Measurements from ENCODE around the gene SPATA9. TPM values are rescaled to one million over a fixed set of nuclear protein-coding genes. Genes with fewer than 3 reads are reported as not detected.

Gene SPATA9
- total and polyA plus RNA-seq, 7 donors = 0.36 to 1.1 TPM; not detected in 5

DNA sequence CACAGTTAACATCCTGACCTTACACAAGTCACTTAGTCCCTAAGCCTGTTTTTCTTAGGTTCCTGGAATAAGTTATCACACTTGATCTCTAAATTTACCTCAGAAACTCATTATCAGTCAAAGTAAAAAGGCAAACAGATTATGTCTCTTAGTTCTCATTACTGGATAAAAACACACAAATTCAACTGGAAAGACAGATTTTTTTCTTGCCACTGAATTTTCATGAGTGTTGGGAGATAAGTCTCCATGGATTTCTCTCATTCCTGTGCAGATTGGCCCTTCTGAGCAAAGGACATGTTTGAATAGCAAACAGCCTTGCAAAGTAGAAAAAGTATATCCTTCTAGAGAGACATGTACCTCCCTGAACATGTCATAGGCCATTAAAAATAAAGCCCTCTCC, 10.2 kb downstream of the SPATA9 start:
- intact Hi-C loops (cut with DNase I) = loop anchor here (5.0 kb wide), 1 partner anchor 100 kb away; no protein-coding TSS in a partner anchor
- TF ChIP-seq POLR2AphosphoS5 (IDR thresholded peaks at IDR 0.05) (no peak), POLR2A (IDR thresholded peaks at IDR 0.05) (no peak), EP300 (IDR thresholded peaks at IDR 0.05) (no peak)
- TF ChIP-seq, protein P1, sequence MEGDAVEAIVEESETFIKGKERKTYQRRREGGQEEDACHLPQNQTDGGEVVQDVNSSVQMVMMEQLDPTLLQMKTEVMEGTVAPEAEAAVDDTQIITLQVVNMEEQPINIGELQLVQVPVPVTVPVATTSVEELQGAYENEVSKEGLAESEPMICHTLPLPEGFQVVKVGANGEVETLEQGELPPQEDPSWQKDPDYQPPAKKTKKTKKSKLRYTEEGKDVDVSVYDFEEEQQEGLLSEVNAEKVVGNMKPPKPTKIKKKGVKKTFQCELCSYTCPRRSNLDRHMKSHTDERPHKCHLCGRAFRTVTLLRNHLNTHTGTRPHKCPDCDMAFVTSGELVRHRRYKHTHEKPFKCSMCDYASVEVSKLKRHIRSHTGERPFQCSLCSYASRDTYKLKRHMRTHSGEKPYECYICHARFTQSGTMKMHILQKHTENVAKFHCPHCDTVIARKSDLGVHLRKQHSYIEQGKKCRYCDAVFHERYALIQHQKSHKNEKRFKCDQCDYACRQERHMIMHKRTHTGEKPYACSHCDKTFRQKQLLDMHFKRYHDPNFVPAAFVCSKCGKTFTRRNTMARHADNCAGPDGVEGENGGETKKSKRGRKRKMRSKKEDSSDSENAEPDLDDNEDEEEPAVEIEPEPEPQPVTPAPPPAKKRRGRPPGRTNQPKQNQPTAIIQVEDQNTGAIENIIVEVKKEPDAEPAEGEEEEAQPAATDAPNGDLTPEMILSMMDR (IDR thresholded peaks at IDR 0.05) = no peak
- no peak overlapping the region for H3K27ac ChIP-seq
- DNase-seq = no peak
- no peaks in the 10 kb centered on the region for H3K36me3 ChIP-seq
- peaks cover 0 to 29% (median 22%) of the 10 kb centered on the region in 4 donors for H3K4me1 ChIP-seq
- H3K4me3 ChIP-seq = no peak overlapping the region
- no peaks in the 10 kb centered on the region for H3K27me3 ChIP-seq
- H3K9me3 ChIP-seq = no peaks in the 10 kb centered on the region

DNA sequence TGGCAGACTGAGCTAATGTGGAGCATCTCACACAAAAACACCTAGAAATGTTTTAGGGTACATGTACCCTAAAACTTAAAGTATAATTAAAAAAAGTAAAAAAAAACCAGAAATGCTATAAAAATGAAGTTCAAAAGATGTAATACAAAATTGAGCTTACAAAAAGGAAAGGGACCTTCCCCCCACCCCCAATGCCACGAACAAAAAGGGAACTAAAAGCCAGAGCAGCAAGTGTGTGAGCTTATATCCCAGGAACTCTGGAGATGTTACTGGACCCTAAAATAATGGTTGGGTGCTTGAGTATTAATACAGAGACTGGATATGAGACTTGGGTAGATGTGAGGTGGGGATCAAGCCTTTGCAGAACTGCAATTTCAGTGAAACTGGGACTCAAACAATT, 11.0 kb downstream of the SPATA9 start:
- H3K4me1 ChIP-seq = peaks cover 0 to 29% (median 23%) of the 10 kb centered on the region in 4 donors
- no peaks in the 10 kb centered on the region for H3K27me3 ChIP-seq
- H3K9me3 ChIP-seq = no peaks in the 10 kb centered on the region
- no peak for DNase-seq
- TF ChIP-seq, protein P1 (IDR thresholded peaks at IDR 0.05) = no peak
- no peak for TF ChIP-seq POLR2A (IDR thresholded peaks at IDR 0.05)
- no peak for TF ChIP-seq POLR2AphosphoS5 (IDR thresholded peaks at IDR 0.05)
- TF ChIP-seq EP300 (IDR thresholded peaks at IDR 0.05) = no peak
- no peak overlapping the region for H3K27ac ChIP-seq
- intact Hi-C loops (cut with DNase I) = loop anchor here (5.0 kb wide), 1 partner anchor 100 kb away; no protein-coding TSS in a partner anchor
- H3K36me3 ChIP-seq = no peaks in the 10 kb centered on the region
- no peak overlapping the region for H3K4me3 ChIP-seq
- 67 to 94% methylated on average over 1 of the region's 1 CpG for WGBS, 2 donors

DNA sequence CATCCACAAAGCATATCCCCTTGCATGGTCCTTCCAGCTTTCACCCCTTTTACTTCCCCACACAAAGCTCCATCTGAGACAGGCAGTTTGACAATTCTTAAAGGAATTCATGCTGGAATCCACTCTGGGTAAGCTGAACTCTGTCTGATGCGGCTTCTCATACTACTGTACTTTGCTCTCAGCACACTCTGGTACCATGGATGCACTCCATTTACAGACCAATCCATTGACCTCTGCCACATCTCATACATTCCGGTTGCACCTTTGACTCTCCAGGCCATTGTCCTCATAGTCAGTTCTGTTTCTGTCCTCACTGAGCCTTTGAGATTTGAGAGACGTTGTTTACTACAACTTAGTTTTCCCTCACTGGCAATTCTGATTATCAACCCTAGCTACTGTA, 12.2 kb downstream of the SPATA9 start:
- Histone ChIP-seq H3K27ac (peak overlapping the region; percentile 69 to 89 (median 78)), H3K9me3 (no peaks in the 10 kb centered on the region), H3K4me1 (peaks cover 0 to 32% (median 23%) of the 10 kb centered on the region in 4 donors), H3K36me3 (no peaks in the 10 kb centered on the region), H3K4me3 (no peak overlapping the region), H3K27me3 (no peaks in the 10 kb centered on the region)
- TF ChIP-seq, protein P1 (IDR thresholded peaks at IDR 0.05) = no peak
- TF ChIP-seq POLR2A (IDR thresholded peaks at IDR 0.05) (no peak), POLR2AphosphoS5 (IDR thresholded peaks at IDR 0.05) (no peak), EP300 (IDR thresholded peaks at IDR 0.05) (no peak)
- no peak for DNase-seq
- intact Hi-C loops (cut with DNase I) = loop anchor here (5.0 kb wide), 1 partner anchor 102 kb away; no protein-coding TSS in a partner anchor
- 93 to 96% methylated on average over 3 of the region's 3 CpGs for WGBS, 2 donors

DNA sequence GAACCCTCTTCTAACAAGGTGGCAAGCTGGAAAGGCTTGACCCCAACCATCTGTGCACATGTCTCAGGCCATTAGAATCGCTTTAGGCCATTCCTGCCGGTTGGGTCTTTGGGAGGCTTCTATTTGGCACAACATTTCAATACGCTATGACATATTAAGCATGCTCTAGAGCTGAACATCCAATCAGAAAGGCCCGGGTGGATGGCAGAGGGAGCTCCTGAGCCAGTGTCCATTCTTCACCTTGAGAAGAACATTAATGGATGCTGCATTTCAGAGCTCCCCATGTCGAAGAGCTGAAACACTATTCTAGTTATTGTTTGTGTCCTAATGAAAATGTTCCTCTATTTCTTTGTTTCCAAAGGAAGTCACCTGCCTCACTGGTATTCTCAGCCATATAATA, 12.8 kb downstream of the SPATA9 start:
- 91% methylated on average over 5 of the region's 5 CpGs for WGBS, 2 donors
- Histone ChIP-seq H3K27me3 (no peaks in the 10 kb centered on the region), H3K27ac (peak overlapping the region; percentile 69 to 89 (median 78)), H3K36me3 (no peaks in the 10 kb centered on the region), H3K9me3 (no peaks in the 10 kb centered on the region), H3K4me1 (peaks cover 0 to 32% (median 24%) of the 10 kb centered on the region in 4 donors), H3K4me3 (no peak overlapping the region)
- DNase-seq = no peak
- intact Hi-C loops (cut with DNase I) = loop anchor here (2.0 to 5.0 kb wide), 5 partner anchors 61 to 292 kb away; partner anchors contain the start of genes ELL2, GLRX and RHOBTB3
- TF ChIP-seq POLR2A (IDR thresholded peaks at IDR 0.05) = no peak
- TF ChIP-seq EP300 (IDR thresholded peaks at IDR 0.05) = no peak
- no peak for TF ChIP-seq POLR2AphosphoS5 (IDR thresholded peaks at IDR 0.05)
- TF ChIP-seq, protein P1 (IDR thresholded peaks at IDR 0.05) = no peak

DNA sequence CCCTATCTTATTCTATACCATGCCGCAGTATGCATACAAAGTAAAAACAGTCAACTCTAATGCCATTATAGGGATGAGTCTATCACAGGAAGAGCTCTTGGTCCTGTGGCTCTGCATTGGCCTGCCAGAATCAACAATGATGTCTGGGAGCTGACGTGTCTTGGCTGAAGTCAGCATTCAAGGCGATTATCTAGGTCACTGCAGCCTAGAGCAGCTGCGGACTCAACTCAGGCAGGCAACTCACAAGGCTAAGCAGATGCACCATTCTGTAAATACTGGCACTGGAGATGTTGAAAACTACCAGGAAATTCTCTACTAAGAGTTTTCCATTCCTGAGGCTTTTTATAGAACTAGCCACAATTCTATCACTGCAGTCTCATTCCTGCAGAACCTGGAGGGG, 13.3 kb downstream of the SPATA9 start:
- peak; percentile 96 for DNase-seq
- intact Hi-C loops (cut with DNase I) = loop anchor here (2.0 to 5.0 kb wide), 4 partner anchors 61 to 293 kb away; partner anchors contain the start of genes ELL2, GLRX and RHOBTB3

More for the DNA sequence above, 13.3 kb downstream of the SPATA9 start:
- peak overlapping the region; percentile 69 to 89 (median 78) for H3K27ac ChIP-seq
- H3K36me3 ChIP-seq = no peaks in the 10 kb centered on the region
- 72 to 87% methylated on average over 4 of the region's 4 CpGs for WGBS, 2 donors
- H3K9me3 ChIP-seq = no peaks in the 10 kb centered on the region
- H3K27me3 ChIP-seq = no peaks in the 10 kb centered on the region
- TF ChIP-seq EP300 (IDR thresholded peaks at IDR 0.05) = peak; percentile 20 to 89 (median 42)
- peak; percentile 70 to 92 (median 80) for TF ChIP-seq POLR2AphosphoS5 (IDR thresholded peaks at IDR 0.05)
- TF ChIP-seq POLR2A (IDR thresholded peaks at IDR 0.05) = no peak
- peaks cover 0 to 35% (median 26%) of the 10 kb centered on the region in 4 donors for H3K4me1 ChIP-seq
- no peak overlapping the region for H3K4me3 ChIP-seq

All from sigmoid colon (tissue), 7 donors.